Measurements from ENCODE around the gene ARHGAP12.

Gene ARHGAP12

GRCh38 chr10:31875608-31876007, 53.0 kb downstream of the ARHGAP12 start:
- TF ChIP-seq CTCF (IDR thresholded peaks at IDR 0.05) (no peak), ZFX (IDR thresholded peaks at IDR 0.05; ENCODE audit: borderline replicate concordance) (no peak)
- no peak overlapping the region for H3K27ac ChIP-seq

- TF ChIP-seq ZFX (IDR thresholded peaks at IDR 0.05; ENCODE audit: borderline replicate concordance), result no peak
- TF ChIP-seq CTCF (IDR thresholded peaks at IDR 0.05), result no peak
- no peak overlapping the region for H3K27ac ChIP-seq
Measured at GRCh38 chr10:31873724-31874123, 54.9 kb downstream of the ARHGAP12 start.

- TF ChIP-seq ZFX (IDR thresholded peaks at IDR 0.05; ENCODE audit: borderline replicate concordance) (no peak), CTCF (IDR thresholded peaks at IDR 0.05) (no peak)
- no peak overlapping the region for H3K27ac ChIP-seq
Measured at GRCh38 chr10:31871266-31872065, 57.2 kb downstream of the ARHGAP12 start.

- no peak for TF ChIP-seq ZFX (IDR thresholded peaks at IDR 0.05; ENCODE audit: borderline replicate concordance)
- no peak for TF ChIP-seq CTCF (IDR thresholded peaks at IDR 0.05)
Measured at GRCh38 chr10:31867646-31868045, 61.0 kb downstream of the ARHGAP12 start.

GRCh38 chr10:31866118-31866670, 62.4 kb downstream of the ARHGAP12 start:
- H3K27ac ChIP-seq, result no peak overlapping the region; the same call in 1 of the 2 replicates
- TF ChIP-seq CTCF (IDR thresholded peaks at IDR 0.05) (no peak), ZFX (IDR thresholded peaks at IDR 0.05; ENCODE audit: borderline replicate concordance) (no peak)

More at GRCh38 chr10:31867646-31868045, 61.0 kb downstream of the ARHGAP12 start:
- no peak overlapping the region for H3K27ac ChIP-seq

GRCh38 chr10:31864834-31865518, 63.7 kb downstream of the ARHGAP12 start:
- H3K27ac ChIP-seq, result peak overlapping the region; percentile 73
- TF ChIP-seq CTCF (IDR thresholded peaks at IDR 0.05) (no peak), ZFX (IDR thresholded peaks at IDR 0.05; ENCODE audit: borderline replicate concordance) (no peak)

GRCh38 chr10:31855033-31855432, 73.6 kb downstream of the ARHGAP12 start:
- TF ChIP-seq CTCF (IDR thresholded peaks at IDR 0.05) (no peak), ZFX (IDR thresholded peaks at IDR 0.05; ENCODE audit: borderline replicate concordance) (no peak)
- H3K27ac ChIP-seq, result no peak overlapping the region
